ENCODE measurements around the gene SLC24A3.
"Not testable (repeated sequence)": the region's sequence is repeated elsewhere in the genome, so short reads cannot be mapped to it uniquely, and the experiment has no call there.

Gene SLC24A3

GRCh38 chr20:19639471-19640045, 427.1 kb downstream of the SLC24A3 start:
- H3K9me3 ChIP-seq (replicated peaks; ENCODE audit: low read length); H3K9ac ChIP-seq (ENCODE audit: low read depth, low read length); H3K36me3 ChIP-seq (ENCODE audit: insufficient read depth, low read length); H3K4me2 ChIP-seq (ENCODE audit: low read length); H3K4me1 ChIP-seq (ENCODE audit: control insufficient read depth, insufficient read depth, low read length); H3K4me3 ChIP-seq (ENCODE audit: low read length): not testable (repeated sequence)
- H3K27me3 ChIP-seq (ENCODE audit: control insufficient read depth, insufficient read depth, low read length) = peaks cover 11% of the 10 kb centered on the region

GRCh38 chr20:19642860-19643259, 430.4 kb downstream of the SLC24A3 start:
- H3K9me3 ChIP-seq (replicated peaks; ENCODE audit: low read length) = no peaks in the 10 kb centered on the region
- H3K36me3 ChIP-seq (ENCODE audit: insufficient read depth, low read length) = no peaks in the 10 kb centered on the region
- no peaks in the 10 kb centered on the region for H3K4me1 ChIP-seq (ENCODE audit: control insufficient read depth, insufficient read depth, low read length)
- H3K4me2 ChIP-seq (ENCODE audit: low read length) = no peak overlapping the region
- H3K4me3 ChIP-seq (ENCODE audit: low read length) = no peak overlapping the region
- H3K9ac ChIP-seq (ENCODE audit: low read depth, low read length) = no peak overlapping the region
- H3K27me3 ChIP-seq (ENCODE audit: control insufficient read depth, insufficient read depth, low read length) = peaks cover 11% of the 10 kb centered on the region

GRCh38 chr20:19644085-19644484, 431.6 kb downstream of the SLC24A3 start:
- no peaks in the 10 kb centered on the region for H3K9me3 ChIP-seq (replicated peaks; ENCODE audit: low read length)
- no peaks in the 10 kb centered on the region for H3K36me3 ChIP-seq (ENCODE audit: insufficient read depth, low read length)
- H3K27me3 ChIP-seq (ENCODE audit: control insufficient read depth, insufficient read depth, low read length) = peaks cover 11% of the 10 kb centered on the region
- H3K4me3 ChIP-seq (ENCODE audit: low read length) = no peak overlapping the region
- H3K4me2 ChIP-seq (ENCODE audit: low read length) = no peak overlapping the region
- H3K9ac ChIP-seq (ENCODE audit: low read depth, low read length) = no peak overlapping the region
- H3K4me1 ChIP-seq (ENCODE audit: control insufficient read depth, insufficient read depth, low read length) = no peaks in the 10 kb centered on the region

- no peaks in the 10 kb centered on the region for H3K9me3 ChIP-seq (replicated peaks; ENCODE audit: low read length)
- H3K4me1 ChIP-seq (ENCODE audit: control insufficient read depth, insufficient read depth, low read length) = no peaks in the 10 kb centered on the region
- peaks cover 11% of the 10 kb centered on the region for H3K27me3 ChIP-seq (ENCODE audit: control insufficient read depth, insufficient read depth, low read length)
- no peak overlapping the region for H3K4me2 ChIP-seq (ENCODE audit: low read length)
- H3K4me3 ChIP-seq (ENCODE audit: low read length) = no peak overlapping the region
- H3K9ac ChIP-seq (ENCODE audit: low read depth, low read length) = no peak overlapping the region
- H3K36me3 ChIP-seq (ENCODE audit: insufficient read depth, low read length) = no peaks in the 10 kb centered on the region
These were observed 434.5 kb downstream of the SLC24A3 start for GRCh38 chr20:19646963-19647362.

GRCh38 chr20:19648024-19648423, 435.6 kb downstream of the SLC24A3 start:
- no peaks in the 10 kb centered on the region for H3K36me3 ChIP-seq (ENCODE audit: insufficient read depth, low read length)
- H3K4me1 ChIP-seq (ENCODE audit: control insufficient read depth, insufficient read depth, low read length) = no peaks in the 10 kb centered on the region
- H3K9me3 ChIP-seq (replicated peaks; ENCODE audit: low read length) = no peaks in the 10 kb centered on the region
- H3K4me2 ChIP-seq (ENCODE audit: low read length) = no peak overlapping the region
- no peak overlapping the region for H3K4me3 ChIP-seq (ENCODE audit: low read length)
- H3K9ac ChIP-seq (ENCODE audit: low read depth, low read length) = no peak overlapping the region
- H3K27me3 ChIP-seq (ENCODE audit: control insufficient read depth, insufficient read depth, low read length) = peaks cover 5% of the 10 kb centered on the region

GRCh38 chr20:19649041-19649440, 436.6 kb downstream of the SLC24A3 start:
- H3K36me3 ChIP-seq (ENCODE audit: insufficient read depth, low read length) = no peaks in the 10 kb centered on the region
- no peak overlapping the region for H3K4me2 ChIP-seq (ENCODE audit: low read length)
- no peaks in the 10 kb centered on the region for H3K4me1 ChIP-seq (ENCODE audit: control insufficient read depth, insufficient read depth, low read length)
- no peak overlapping the region for H3K4me3 ChIP-seq (ENCODE audit: low read length)
- no peaks in the 10 kb centered on the region for H3K9me3 ChIP-seq (replicated peaks; ENCODE audit: low read length)
- H3K9ac ChIP-seq (ENCODE audit: low read depth, low read length) = no peak overlapping the region
- H3K27me3 ChIP-seq (ENCODE audit: control insufficient read depth, insufficient read depth, low read length) = peaks cover under 1% of the 10 kb centered on the region

GRCh38 chr20:19652591-19653026, 440.2 kb downstream of the SLC24A3 start:
- Histone ChIP-seq H3K4me2 (ENCODE audit: low read length) (no peak overlapping the region), H3K4me1 (ENCODE audit: control insufficient read depth, insufficient read depth, low read length) (no peaks in the 10 kb centered on the region), H3K27me3 (ENCODE audit: control insufficient read depth, insufficient read depth, low read length) (peaks cover 28% of the 10 kb centered on the region), H3K36me3 (ENCODE audit: insufficient read depth, low read length) (no peaks in the 10 kb centered on the region), H3K4me3 (ENCODE audit: low read length) (no peak overlapping the region), H3K9ac (ENCODE audit: low read depth, low read length) (no peak overlapping the region), H3K9me3 (replicated peaks; ENCODE audit: low read length) (no peaks in the 10 kb centered on the region)

- Histone ChIP-seq H3K4me2 (ENCODE audit: low read length) (no peak overlapping the region), H3K9me3 (replicated peaks; ENCODE audit: low read length) (no peaks in the 10 kb centered on the region), H3K27me3 (ENCODE audit: control insufficient read depth, insufficient read depth, low read length) (peaks cover 29% of the 10 kb centered on the region), H3K4me3 (ENCODE audit: low read length) (no peak overlapping the region), H3K4me1 (ENCODE audit: control insufficient read depth, insufficient read depth, low read length) (no peaks in the 10 kb centered on the region), H3K36me3 (ENCODE audit: insufficient read depth, low read length) (no peaks in the 10 kb centered on the region), H3K9ac (ENCODE audit: low read depth, low read length) (no peak overlapping the region)
These were observed 440.9 kb downstream of the SLC24A3 start for GRCh38 chr20:19653327-19653726.

- no peak overlapping the region for H3K9ac ChIP-seq (ENCODE audit: low read depth, low read length)
- H3K27me3 ChIP-seq (ENCODE audit: control insufficient read depth, insufficient read depth, low read length) = peaks cover 29% of the 10 kb centered on the region
- H3K4me1 ChIP-seq (ENCODE audit: control insufficient read depth, insufficient read depth, low read length) = no peaks in the 10 kb centered on the region
- no peak overlapping the region for H3K4me2 ChIP-seq (ENCODE audit: low read length)
- H3K9me3 ChIP-seq (replicated peaks; ENCODE audit: low read length) = no peaks in the 10 kb centered on the region
- H3K4me3 ChIP-seq (ENCODE audit: low read length) = no peak overlapping the region
- H3K36me3 ChIP-seq (ENCODE audit: insufficient read depth, low read length) = no peaks in the 10 kb centered on the region
These were observed 442.5 kb downstream of the SLC24A3 start for GRCh38 chr20:19654921-19655320.

- Histone ChIP-seq H3K9ac (ENCODE audit: low read depth, low read length) (no peak overlapping the region), H3K9me3 (replicated peaks; ENCODE audit: low read length) (no peaks in the 10 kb centered on the region), H3K4me3 (ENCODE audit: low read length) (no peak overlapping the region), H3K4me2 (ENCODE audit: low read length) (no peak overlapping the region), H3K27me3 (ENCODE audit: control insufficient read depth, insufficient read depth, low read length) (peaks cover 56% of the 10 kb centered on the region), H3K36me3 (ENCODE audit: insufficient read depth, low read length) (no peaks in the 10 kb centered on the region), H3K4me1 (ENCODE audit: control insufficient read depth, insufficient read depth, low read length) (no peaks in the 10 kb centered on the region)
These were observed 445.7 kb downstream of the SLC24A3 start for GRCh38 chr20:19658137-19658536.

GRCh38 chr20:19659448-19659847, 447.0 kb downstream of the SLC24A3 start:
- H3K9ac ChIP-seq (ENCODE audit: low read depth, low read length) = no peak overlapping the region
- no peaks in the 10 kb centered on the region for H3K36me3 ChIP-seq (ENCODE audit: insufficient read depth, low read length)
- no peak overlapping the region for H3K4me3 ChIP-seq (ENCODE audit: low read length)
- no peaks in the 10 kb centered on the region for H3K9me3 ChIP-seq (replicated peaks; ENCODE audit: low read length)
- no peak overlapping the region for H3K4me2 ChIP-seq (ENCODE audit: low read length)
- H3K4me1 ChIP-seq (ENCODE audit: control insufficient read depth, insufficient read depth, low read length) = no peaks in the 10 kb centered on the region
- peaks cover 56% of the 10 kb centered on the region for H3K27me3 ChIP-seq (ENCODE audit: control insufficient read depth, insufficient read depth, low read length)

- no peaks in the 10 kb centered on the region for H3K9me3 ChIP-seq (replicated peaks; ENCODE audit: low read length)
- peaks cover 61% of the 10 kb centered on the region for H3K27me3 ChIP-seq (ENCODE audit: control insufficient read depth, insufficient read depth, low read length)
- H3K9ac ChIP-seq (ENCODE audit: low read depth, low read length) = no peak overlapping the region
- H3K4me2 ChIP-seq (ENCODE audit: low read length) = no peak overlapping the region
- H3K4me1 ChIP-seq (ENCODE audit: control insufficient read depth, insufficient read depth, low read length) = no peaks in the 10 kb centered on the region
- H3K4me3 ChIP-seq (ENCODE audit: low read length) = no peak overlapping the region
- no peaks in the 10 kb centered on the region for H3K36me3 ChIP-seq (ENCODE audit: insufficient read depth, low read length)
These were observed 448.5 kb downstream of the SLC24A3 start for GRCh38 chr20:19660808-19661378.
